Glutamatergic neuron (in vitro differentiated cells): Measurements from ENCODE around the gene CRB1. TPM values are rescaled to one million over a fixed set of nuclear protein-coding genes. Genes with fewer than 3 reads are reported as not detected.

Experiments used
- DNase-seq: peaks from one replicate; pipeline ENCODE4 v3.0.0; 2022
- H3K27ac Mint-ChIP-seq: one replicate; pipeline ENCODE4 v1.8.0; 2020; ENCODE audit warnings: mild to moderate bottlenecking, mixed read lengths, inconsistent platforms; ENCODE audit not compliant: unreplicated experiment
- H3K27me3 Mint-ChIP-seq: one replicate; pipeline ENCODE4 v1.8.0; 2020; ENCODE audit warnings: mild to moderate bottlenecking, moderate library complexity, mixed read lengths, inconsistent platforms; ENCODE audit not compliant: unreplicated experiment
- H3K36me3 Mint-ChIP-seq: one replicate; pipeline ENCODE4 v1.8.0; 2020; ENCODE audit warnings: mild to moderate bottlenecking, mixed read lengths, inconsistent platforms; ENCODE audit not compliant: unreplicated experiment
- H3K4me1 Mint-ChIP-seq: one replicate; pipeline ENCODE4 v1.8.0; 2020; ENCODE audit warnings: mild to moderate bottlenecking, low read depth, mixed read lengths, inconsistent platforms; ENCODE audit not compliant: unreplicated experiment
- H3K4me3 Mint-ChIP-seq: one replicate; pipeline ENCODE4 v1.8.0; 2020; ENCODE audit warnings: mild to moderate bottlenecking, mixed read lengths, inconsistent platforms; ENCODE audit not compliant: unreplicated experiment
- H3K9me3 Mint-ChIP-seq: one replicate; pipeline ENCODE4 v1.8.0; 2020; ENCODE audit warnings: mild to moderate bottlenecking, moderate library complexity, mixed read lengths, inconsistent platforms; ENCODE audit not compliant: unreplicated experiment
- CTCF ChIP-seq: fragments of 200-600 bp; sonication (generic); IDR thresholded peaks from one replicate; pipeline ENCODE4 v1.5.0; 2021; ENCODE audit not compliant: partially characterized antibody, unreplicated experiment
- total RNA-seq: library from RNA; stranded (reverse); fragmentation: NEBNext Ultra II Directional; extraction: Animal tissue kit (Norgen Biotek cat#: 25700); gene quantifications from one replicate; pipeline ENCODE4 v1.2.1, GENCODE V29; 2021; ENCODE audit not compliant: unreplicated experiment

The CRB1 gene
- total RNA-seq, 1 donor from 2014 or later: 7.3 TPM

GRCh38 chr1:197343663-197344273, 75.7 kb downstream of the CRB1 start:
- no peaks in the 10 kb centered on the region for H3K4me1 Mint-ChIP-seq
- H3K27me3 Mint-ChIP-seq: no peaks in the 10 kb centered on the region
- DNase-seq: no peak
- H3K4me3 Mint-ChIP-seq: no peak overlapping the region
- TF ChIP-seq CTCF: no peak
- H3K27ac Mint-ChIP-seq: no peak overlapping the region
- no peaks in the 10 kb centered on the region for H3K36me3 Mint-ChIP-seq
- no peaks in the 10 kb centered on the region for H3K9me3 Mint-ChIP-seq

GRCh38 chr1:197351821-197352440, 83.9 kb downstream of the CRB1 start:
- DNase-seq: no peak
- no peaks in the 10 kb centered on the region for H3K36me3 Mint-ChIP-seq
- no peak overlapping the region for H3K27ac Mint-ChIP-seq
- no peak for TF ChIP-seq CTCF
- H3K9me3 Mint-ChIP-seq: no peaks in the 10 kb centered on the region
- no peak overlapping the region for H3K4me3 Mint-ChIP-seq
- H3K4me1 Mint-ChIP-seq: no peaks in the 10 kb centered on the region
- no peaks in the 10 kb centered on the region for H3K27me3 Mint-ChIP-seq

GRCh38 chr1:197355248-197355995, 87.4 kb downstream of the CRB1 start:
- Mint-ChIP-seq H3K27ac (no peak overlapping the region), H3K9me3 (no peaks in the 10 kb centered on the region), H3K4me3 (no peak overlapping the region), H3K27me3 (no peaks in the 10 kb centered on the region), H3K36me3 (no peaks in the 10 kb centered on the region), H3K4me1 (no peaks in the 10 kb centered on the region)
- TF ChIP-seq CTCF: no peak
- no peak for DNase-seq

- Mint-ChIP-seq H3K4me1 (no peaks in the 10 kb centered on the region), H3K36me3 (no peaks in the 10 kb centered on the region)
- DNase-seq: peak; percentile 33
These were observed 88.9 kb downstream of the CRB1 start for GRCh38 chr1:197356723-197357533.

More at GRCh38 chr1:197356723-197357533, 88.9 kb downstream of the CRB1 start:
- peak; percentile 83 for TF ChIP-seq CTCF
- no peaks in the 10 kb centered on the region for H3K9me3 Mint-ChIP-seq
- H3K27ac Mint-ChIP-seq: no peak overlapping the region
- H3K27me3 Mint-ChIP-seq: no peaks in the 10 kb centered on the region
- H3K4me3 Mint-ChIP-seq: no peak overlapping the region
